ENCODE results near the gene LRRK1.

DNA sequence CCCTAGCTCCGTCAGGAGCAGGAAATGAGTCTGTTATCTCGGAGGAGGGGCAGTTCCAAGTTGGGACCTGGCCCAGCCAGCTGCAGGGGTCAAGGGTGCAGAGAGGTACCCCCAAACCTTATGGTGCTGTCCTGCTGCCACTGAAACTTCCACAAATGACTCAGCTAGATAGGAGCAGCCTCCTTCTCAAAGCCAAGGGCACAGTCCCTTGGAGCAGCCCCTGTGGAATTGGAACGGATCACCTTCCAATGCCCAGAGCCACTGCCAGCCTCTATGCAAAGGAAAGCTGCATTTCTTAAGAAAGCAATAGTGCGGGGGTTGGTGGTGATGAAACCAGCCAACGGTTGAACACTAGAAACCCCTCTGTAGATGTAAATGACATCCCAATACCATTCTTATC, 19.6 kb upstream of the LRRK1 start:
- TF ChIP-seq, protein P1, sequence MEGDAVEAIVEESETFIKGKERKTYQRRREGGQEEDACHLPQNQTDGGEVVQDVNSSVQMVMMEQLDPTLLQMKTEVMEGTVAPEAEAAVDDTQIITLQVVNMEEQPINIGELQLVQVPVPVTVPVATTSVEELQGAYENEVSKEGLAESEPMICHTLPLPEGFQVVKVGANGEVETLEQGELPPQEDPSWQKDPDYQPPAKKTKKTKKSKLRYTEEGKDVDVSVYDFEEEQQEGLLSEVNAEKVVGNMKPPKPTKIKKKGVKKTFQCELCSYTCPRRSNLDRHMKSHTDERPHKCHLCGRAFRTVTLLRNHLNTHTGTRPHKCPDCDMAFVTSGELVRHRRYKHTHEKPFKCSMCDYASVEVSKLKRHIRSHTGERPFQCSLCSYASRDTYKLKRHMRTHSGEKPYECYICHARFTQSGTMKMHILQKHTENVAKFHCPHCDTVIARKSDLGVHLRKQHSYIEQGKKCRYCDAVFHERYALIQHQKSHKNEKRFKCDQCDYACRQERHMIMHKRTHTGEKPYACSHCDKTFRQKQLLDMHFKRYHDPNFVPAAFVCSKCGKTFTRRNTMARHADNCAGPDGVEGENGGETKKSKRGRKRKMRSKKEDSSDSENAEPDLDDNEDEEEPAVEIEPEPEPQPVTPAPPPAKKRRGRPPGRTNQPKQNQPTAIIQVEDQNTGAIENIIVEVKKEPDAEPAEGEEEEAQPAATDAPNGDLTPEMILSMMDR (IDR thresholded peaks at IDR 0.05), result no peak
- no peak for TF ChIP-seq EP300 (IDR thresholded peaks at IDR 0.05; ENCODE audit: low read depth)
- no peak for TF ChIP-seq POLR2A (IDR thresholded peaks at IDR 0.05)
- no peak for TF ChIP-seq POLR2AphosphoS5 (IDR thresholded peaks at IDR 0.05)

Data from transverse colon (tissue), 4 donors.